Measurements from ENCODE around the gene PPARD. TPM values are rescaled to one million over a fixed set of nuclear protein-coding genes. Genes with fewer than 3 reads are reported as not detected.

The PPARD gene
- total and polyA plus RNA-seq, 2 of the 13 experiments (the other 11 are each of a cell fraction or from before 2014, with no cell fraction given), result 6.1 to 13.3 TPM

DNA sequence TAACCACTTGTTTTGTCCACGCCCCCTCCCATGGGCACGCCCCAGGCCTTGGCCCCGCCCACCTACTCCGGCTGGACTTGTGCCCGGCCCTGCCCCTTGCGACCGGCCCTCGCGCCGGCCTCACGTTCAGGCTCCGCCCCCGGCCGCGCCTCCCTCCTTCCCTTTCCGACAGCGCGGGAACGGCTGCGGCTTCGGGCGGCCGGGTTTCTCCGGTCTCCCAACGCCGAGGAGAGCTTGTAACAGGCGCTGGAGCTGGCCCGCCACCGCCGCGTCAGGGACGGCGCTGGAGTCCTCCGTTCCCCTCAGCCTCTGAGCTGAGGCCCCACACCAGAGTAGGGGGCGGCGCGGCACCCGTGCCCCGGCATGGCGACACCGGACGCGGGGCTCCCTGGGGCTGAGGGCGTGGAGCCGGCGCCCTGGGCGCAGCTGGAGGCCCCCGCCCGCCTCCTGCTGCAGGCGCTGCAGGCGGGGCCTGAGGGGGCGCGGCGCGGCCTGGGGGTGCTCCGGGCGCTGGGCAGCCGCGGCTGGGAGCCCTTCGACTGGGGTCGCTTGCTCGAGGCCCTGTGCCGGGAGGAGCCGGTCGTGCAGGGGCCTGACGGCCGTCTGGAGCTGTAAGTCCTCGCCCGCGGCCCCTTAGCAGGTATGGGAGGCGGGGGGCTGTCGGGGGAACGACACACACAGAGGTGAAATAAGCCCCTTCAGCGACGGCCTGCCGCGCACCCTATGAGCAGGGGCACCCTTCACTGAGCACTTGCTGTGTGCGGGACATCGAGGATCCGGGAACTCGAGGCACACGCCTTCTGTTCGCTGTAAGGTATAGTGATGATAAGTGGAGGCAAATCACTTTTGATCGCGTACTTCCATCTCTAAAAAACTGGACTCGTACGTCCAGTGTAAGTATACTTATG, 110.1 kb downstream of the PPARD start, which contains the start of gene FANCE (continued):
- TF ChIP-seq, protein P1, sequence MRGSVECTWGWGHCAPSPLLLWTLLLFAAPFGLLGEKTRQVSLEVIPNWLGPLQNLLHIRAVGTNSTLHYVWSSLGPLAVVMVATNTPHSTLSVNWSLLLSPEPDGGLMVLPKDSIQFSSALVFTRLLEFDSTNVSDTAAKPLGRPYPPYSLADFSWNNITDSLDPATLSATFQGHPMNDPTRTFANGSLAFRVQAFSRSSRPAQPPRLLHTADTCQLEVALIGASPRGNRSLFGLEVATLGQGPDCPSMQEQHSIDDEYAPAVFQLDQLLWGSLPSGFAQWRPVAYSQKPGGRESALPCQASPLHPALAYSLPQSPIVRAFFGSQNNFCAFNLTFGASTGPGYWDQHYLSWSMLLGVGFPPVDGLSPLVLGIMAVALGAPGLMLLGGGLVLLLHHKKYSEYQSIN (CRISPR knock-in tag; IDR thresholded peaks at IDR 0.05; ENCODE audit: borderline replicate concordance), result no peak
- TF ChIP-seq MEIS1 (CRISPR knock-in tag; IDR thresholded peaks at IDR 0.05; ENCODE audit: borderline replicate concordance) (no peak; the same call in 1 of the 2 replicates), XRCC5 (optimal IDR thresholded peaks at IDR 0.05; ENCODE audit: low read length) (peak; percentile 87), MAFG (CRISPR knock-in tag; IDR thresholded peaks at IDR 0.05) (no peak), GRHL1 (CRISPR knock-in tag; conservative IDR thresholded peaks at IDR 0.05) (no peak), ZNF883 (CRISPR knock-in tag; IDR thresholded peaks at IDR 0.05; ENCODE audit: not compliant biosample characterization) (peak; percentile 94), KAT7 (CRISPR knock-in tag; IDR thresholded peaks at IDR 0.05; ENCODE audit: borderline replicate concordance) (peak; percentile 34; the same call in 1 of the 2 replicates), ZNF382 (CRISPR knock-in tag; IDR thresholded peaks at IDR 0.05; ENCODE audit: borderline replicate concordance) (no peak), ZNF75D (CRISPR knock-in tag; IDR thresholded peaks at IDR 0.05; ENCODE audit: borderline replicate concordance) (no peak), EED (CRISPR knock-in tag; IDR thresholded peaks at IDR 0.05) (no peak; the same call in 1 of the 2 replicates), ZFP90 (CRISPR knock-in tag; IDR thresholded peaks at IDR 0.05; ENCODE audit: borderline replicate concordance) (peak; percentile 59; the same call in 1 of the 2 replicates), ZNF230 (CRISPR knock-in tag; IDR thresholded peaks at IDR 0.05) (no peak; the same call in 1 of the 2 replicates), SIN3B (IDR thresholded peaks at IDR 0.05; ENCODE audit: low read length) (no peak), ZNF788 (CRISPR knock-in tag; IDR thresholded peaks at IDR 0.05; ENCODE audit: borderline replicate concordance) (no peak; the same call in 1 of the 2 replicates), ZNF343 (CRISPR knock-in tag; IDR thresholded peaks at IDR 0.05) (no peak), ZFX (CRISPR knock-in tag; IDR thresholded peaks at IDR 0.05; ENCODE audit: low read depth) (peak; percentile 56; the same call in 1 of the 2 replicates), AHDC1 (CRISPR knock-in tag; IDR thresholded peaks at IDR 0.05; ENCODE audit: borderline replicate concordance) (no peak), TRIM24 (CRISPR knock-in tag; IDR thresholded peaks at IDR 0.05) (no peak), RFX5 (IDR thresholded peaks at IDR 0.05; ENCODE audit: low read depth, low read length) (no peak)
- TF ChIP-seq, protein P2, sequence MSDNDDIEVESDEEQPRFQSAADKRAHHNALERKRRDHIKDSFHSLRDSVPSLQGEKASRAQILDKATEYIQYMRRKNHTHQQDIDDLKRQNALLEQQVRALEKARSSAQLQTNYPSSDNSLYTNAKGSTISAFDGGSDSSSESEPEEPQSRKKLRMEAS (IDR thresholded peaks at IDR 0.05), result peak; percentile 91

Data from HepG2 (cell line).